K562 (cell line): ENCODE data around the gene DSG3. TPM values are rescaled to one million over a fixed set of nuclear protein-coding genes. Genes with fewer than 3 reads are reported as not detected.
A peak's percentile ranks its signal among the peaks of the same experiment; 100 is the strongest.

Experiments
- ETV6 ChIP-seq, 3 experiments: fragments of 150-350 bp in 1 of 3; sonication (generic) in 1 of 3; formaldehyde crosslinking in 1 of 3; IDR thresholded peaks; 2 replicates each; pipeline versions ENCODE4 v1.6.1 to v1.8.0; 2014 to 2022; ENCODE audit warnings: borderline replicate concordance in 2 of 3, low read depth in 2 of 3, antibody characterized with exemption in 1 of 3, low read length in 1 of 3, mild to moderate bottlenecking in 1 of 3, missing genetic modification reagents in 1 of 3
- GABPB1 ChIP-seq: sonication (generic); formaldehyde crosslinking; IDR thresholded peaks from 2 replicates; pipeline ENCODE4 v1.8.0; 2022; ENCODE audit warnings: mild to moderate bottlenecking, missing genetic modification reagents
- KDM4B ChIP-seq, 2 experiments: fragments of 450-650 bp in 1 of 2; sonication (generic) in 1 of 2; IDR thresholded peaks; 2 replicates each; pipeline ENCODE4 v1.6.1; 2016 to 2017; ENCODE audit warnings: borderline replicate concordance in 2 of 2, antibody characterized with exemption in 1 of 2, low read depth in 1 of 2, mild to moderate bottlenecking in 1 of 2
- L3MBTL2 ChIP-seq: fragments of 450-650 bp; IDR thresholded peaks from 2 replicates; pipeline ENCODE4 v1.6.1; 2016; ENCODE audit warnings: mild to moderate bottlenecking, moderate library complexity
- NONO ChIP-seq, 2 experiments: fragments of 200-400 bp in 1 of 2; fragments of 450-650 bp in 1 of 2; formaldehyde crosslinking in 1 of 2; IDR thresholded peaks; 2 replicates each; pipeline ENCODE4 v1.6.1; 2017; ENCODE audit warnings: low read depth in 2 of 2, mild to moderate bottlenecking in 2 of 2, moderate library complexity in 2 of 2, low read length in 1 of 2
- NRF1 ChIP-seq, 2 experiments: fragments of 450-650 bp; IDR thresholded peaks in 1 of 2; conservative IDR thresholded peaks in 1 of 2; 2 replicates each; pipeline ENCODE4 v1.6.1; 2014; ENCODE audit warnings: mild to moderate bottlenecking in 2 of 2
- RBBP5 ChIP-seq: fragments of 200-600 bp; sonication (generic); IDR thresholded peaks from 2 replicates; pipeline ENCODE4 v1.6.1; 2012; ENCODE audit warnings: borderline replicate concordance, mild to moderate bottlenecking, low read length, control low read depth, inconsistent platforms; ENCODE audit not compliant: insufficient read depth, poor library complexity, severe bottlenecking
- WHSC1 ChIP-seq: IDR thresholded peaks from one replicate; pipeline ENCODE4 v1.6.1; 2012; ENCODE audit warnings: low read length, control low read depth, inconsistent platforms
- ZBTB7A ChIP-seq: IDR thresholded peaks from 2 replicates; pipeline ENCODE4 v1.6.1; 2011; ENCODE audit warnings: low read depth, mild to moderate bottlenecking, low read length, moderate library complexity, borderline replicate concordance; ENCODE audit not compliant: control insufficient read depth
- ZNF143 ChIP-seq: sonication (generic); formaldehyde crosslinking; IDR thresholded peaks from 2 replicates; pipeline ENCODE4 v1.9.0; 2022; ENCODE audit warnings: mild to moderate bottlenecking, missing genetic modification reagents
- ZNF239 ChIP-seq: fragments of 250-450 bp; sonication (Bioruptor Pico); IDR thresholded peaks from 2 replicates; pipeline ENCODE4 v1.4.0; 2020; ENCODE audit warnings: mild to moderate bottlenecking
- ZNF431 ChIP-seq: sonication (generic); formaldehyde crosslinking; IDR thresholded peaks from 2 replicates; pipeline ENCODE4 v1.8.0; 2022; ENCODE audit warnings: mild to moderate bottlenecking, missing genetic modification reagents
- ZNF445 ChIP-seq: fragments of 250-450 bp; sonication (Bioruptor Pico); IDR thresholded peaks from 2 replicates; pipeline ENCODE4 v1.4.0; 2020; ENCODE audit warnings: low read depth, mild to moderate bottlenecking, moderate library complexity
- polyA plus RNA-seq, 8 experiments: library from polyadenylated mRNA; depleted of rRNA in 4 of 8; stranded (reverse) in 5 of 8; unstranded in 3 of 8; fragments of >200 nt; fragmentation: Nextera tagmentation in 2 of 8; fragmentation: Illumina TruSeq in 1 of 8; extraction: Ambion mirVana in 2 of 8; extraction: Trizol in 1 of 8; gene quantifications; 2 replicates each; pipeline versions ENCODE4 v1.2.1 to v1.2.3, GENCODE V29; 2011 to 2014; ENCODE audit warnings: inconsistent platforms in 1 of 8, missing spikeins in 1 of 8
- total RNA-seq, 7 experiments: library from RNA; depleted of rRNA in 6 of 7; stranded (reverse); fragments of >200 nt in 6 of 7; fragmentation: Illumina TruSeq in 2 of 7; extraction: Trizol in 2 of 7; gene quantifications; 2 replicates each; pipeline versions ENCODE4 v1.2.1 to v1.2.3, GENCODE V29; 2011 to 2021; ENCODE audit warnings: low replicate concordance in 1 of 7
- TF ChIP-seq, protein P1 (sequence below): sonication (generic); formaldehyde crosslinking; IDR thresholded peaks from 2 replicates; pipeline ENCODE4 v1.8.0; 2022; ENCODE audit warnings: missing genetic modification reagents, mild to moderate bottlenecking, moderate library complexity, borderline replicate concordance
- TF ChIP-seq, protein P2 (sequence below): fragments of 250-450 bp; sonication (Bioruptor Pico); IDR thresholded peaks from 2 replicates; pipeline ENCODE4 v1.9.0; 2021; ENCODE audit warnings: mild to moderate bottlenecking
- TF ChIP-seq, protein P3 (sequence below), 2 experiments: fragments of 450-650 bp; conservative IDR thresholded peaks; 2 replicates each; pipeline ENCODE4 v1.6.1; 2017; ENCODE audit warnings: mild to moderate bottlenecking in 2 of 2, moderate library complexity in 2 of 2
- TF ChIP-seq, protein P4 (sequence below): fragments of 200-400 bp; formaldehyde crosslinking; IDR thresholded peaks from 2 replicates; pipeline ENCODE4 v1.6.1; 2017; ENCODE audit warnings: mild to moderate bottlenecking, low read depth, low read length, moderate library complexity
- TF ChIP-seq, protein P5 (sequence below): sonication (generic); formaldehyde crosslinking; IDR thresholded peaks from 2 replicates; pipeline ENCODE4 v1.8.1; 2023; ENCODE audit warnings: mild to moderate bottlenecking, missing genetic modification reagents, moderate library complexity

Gene DSG3
- total and polyA plus RNA-seq, 9 of the 15 experiments (the other 6 are each of a cell fraction or from before 2014, with no cell fraction given), result 0.04 to 0.18 (median 0.07) TPM; not detected in 1

DNA sequence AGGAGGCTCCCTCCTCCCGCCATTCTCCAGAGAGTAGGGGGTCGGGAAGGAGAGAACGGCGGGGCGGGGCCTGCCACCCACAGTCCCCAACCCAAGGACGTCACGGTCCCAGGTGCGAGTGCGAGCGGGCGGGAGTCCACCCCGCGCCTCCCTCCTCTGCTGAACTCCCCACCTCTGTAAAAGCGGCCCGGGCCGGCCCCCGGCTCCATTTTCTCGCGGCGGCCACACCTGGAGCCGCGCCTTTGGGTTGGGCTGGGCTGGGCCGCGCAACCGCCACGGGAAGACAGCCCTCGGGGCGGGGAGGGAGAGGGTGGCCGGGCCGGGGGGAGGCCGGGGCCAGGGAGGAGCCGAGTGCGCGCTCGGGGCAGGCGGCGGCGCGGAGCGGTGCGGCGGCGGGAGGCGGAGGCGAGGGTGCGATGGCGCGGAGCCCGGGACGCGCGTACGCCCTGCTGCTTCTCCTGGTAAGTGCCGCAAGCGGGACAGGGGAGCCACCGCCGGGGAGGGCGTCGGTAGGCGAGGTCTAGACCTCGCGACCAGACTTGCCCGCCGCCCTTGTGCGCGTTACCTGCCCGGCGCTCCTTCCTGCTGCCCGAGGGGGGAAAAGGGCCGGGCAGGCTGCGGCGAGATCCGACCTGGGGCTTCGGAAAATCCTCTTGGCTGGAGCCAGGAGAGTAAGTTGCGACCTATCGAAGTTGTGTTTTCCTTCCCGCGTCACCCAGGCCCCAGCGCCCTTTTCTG, 50.5 kb downstream of the DSG3 start, which contains the start of gene DSG2 (continued):
- TF ChIP-seq, protein P1, sequence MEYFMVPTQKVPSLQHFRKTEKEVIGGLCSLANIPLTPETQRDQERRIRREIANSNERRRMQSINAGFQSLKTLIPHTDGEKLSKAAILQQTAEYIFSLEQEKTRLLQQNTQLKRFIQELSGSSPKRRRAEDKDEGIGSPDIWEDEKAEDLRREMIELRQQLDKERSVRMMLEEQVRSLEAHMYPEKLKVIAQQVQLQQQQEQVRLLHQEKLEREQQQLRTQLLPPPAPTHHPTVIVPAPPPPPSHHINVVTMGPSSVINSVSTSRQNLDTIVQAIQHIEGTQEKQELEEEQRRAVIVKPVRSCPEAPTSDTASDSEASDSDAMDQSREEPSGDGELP (CRISPR knock-in tag), result peak; percentile 30; the same call in 1 of the 2 replicates
- TF ChIP-seq ZNF143 (CRISPR knock-in tag) (no peak), ZNF445 (CRISPR knock-in tag) (0 out of 2 replicates have a peak, but pooled peaks have one; percentile 18), GABPB1 (CRISPR knock-in tag) (peak; percentile 43), NONO (IDR thresholded peaks at IDR 0.05; ENCODE audit: low read depth in 2 of 2, low read length in 1 of 2) (peak; percentile 45 to 74; a peak in 3 of 4 replicates), ZNF239 (no peak), KDM4B (IDR thresholded peaks at IDR 0.05; ENCODE audit: borderline replicate concordance in 2 of 2, low read depth in 1 of 2) (0 out of 4 replicates have a peak, but pooled peaks of 1 of the 2 experiments have one; percentile 16), ZNF431 (CRISPR knock-in tag) (no peak), WHSC1 (no peak), L3MBTL2 (peak; percentile 87), NRF1 (conservative IDR thresholded peaks at IDR 0.05 in 1 of 2, IDR thresholded peaks at IDR 0.05 in 1 of 2) (peak in 1 of 2 experiments; percentile 66), RBBP5 (peak; percentile 88), ZBTB7A (peak; percentile 34; the same call in 1 of the 2 replicates), ETV6 (IDR thresholded peaks at IDR 0.05; ENCODE audit: borderline replicate concordance in 1 of 2, low read depth in 2 of 2, low read length in 1 of 2) (no peak), ETV6 (CRISPR knock-in tag; IDR thresholded peaks at IDR 0.05; ENCODE audit: borderline replicate concordance) (no peak)
- TF ChIP-seq, protein P2, sequence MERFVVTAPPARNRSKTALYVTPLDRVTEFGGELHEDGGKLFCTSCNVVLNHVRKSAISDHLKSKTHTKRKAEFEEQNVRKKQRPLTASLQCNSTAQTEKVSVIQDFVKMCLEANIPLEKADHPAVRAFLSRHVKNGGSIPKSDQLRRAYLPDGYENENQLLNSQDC (CRISPR knock-in tag), result no peak
- TF ChIP-seq, protein P3, sequence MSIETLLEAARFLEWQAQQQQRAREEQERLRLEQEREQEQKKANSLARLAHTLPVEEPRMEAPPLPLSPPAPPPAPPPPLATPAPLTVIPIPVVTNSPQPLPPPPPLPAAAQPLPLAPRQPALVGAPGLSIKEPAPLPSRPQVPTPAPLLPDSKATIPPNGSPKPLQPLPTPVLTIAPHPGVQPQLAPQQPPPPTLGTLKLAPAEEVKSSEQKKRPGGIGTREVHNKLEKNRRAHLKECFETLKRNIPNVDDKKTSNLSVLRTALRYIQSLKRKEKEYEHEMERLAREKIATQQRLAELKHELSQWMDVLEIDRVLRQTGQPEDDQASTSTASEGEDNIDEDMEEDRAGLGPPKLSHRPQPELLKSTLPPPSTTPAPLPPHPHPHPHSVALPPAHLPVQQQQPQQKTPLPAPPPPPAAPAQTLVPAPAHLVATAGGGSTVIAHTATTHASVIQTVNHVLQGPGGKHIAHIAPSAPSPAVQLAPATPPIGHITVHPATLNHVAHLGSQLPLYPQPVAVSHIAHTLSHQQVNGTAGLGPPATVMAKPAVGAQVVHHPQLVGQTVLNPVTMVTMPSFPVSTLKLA (conservative IDR thresholded peaks at IDR 0.05), result 0 out of 4 replicates have a peak, but pooled peaks of 1 of the 2 experiments have one; percentile 43
- TF ChIP-seq, protein P4, sequence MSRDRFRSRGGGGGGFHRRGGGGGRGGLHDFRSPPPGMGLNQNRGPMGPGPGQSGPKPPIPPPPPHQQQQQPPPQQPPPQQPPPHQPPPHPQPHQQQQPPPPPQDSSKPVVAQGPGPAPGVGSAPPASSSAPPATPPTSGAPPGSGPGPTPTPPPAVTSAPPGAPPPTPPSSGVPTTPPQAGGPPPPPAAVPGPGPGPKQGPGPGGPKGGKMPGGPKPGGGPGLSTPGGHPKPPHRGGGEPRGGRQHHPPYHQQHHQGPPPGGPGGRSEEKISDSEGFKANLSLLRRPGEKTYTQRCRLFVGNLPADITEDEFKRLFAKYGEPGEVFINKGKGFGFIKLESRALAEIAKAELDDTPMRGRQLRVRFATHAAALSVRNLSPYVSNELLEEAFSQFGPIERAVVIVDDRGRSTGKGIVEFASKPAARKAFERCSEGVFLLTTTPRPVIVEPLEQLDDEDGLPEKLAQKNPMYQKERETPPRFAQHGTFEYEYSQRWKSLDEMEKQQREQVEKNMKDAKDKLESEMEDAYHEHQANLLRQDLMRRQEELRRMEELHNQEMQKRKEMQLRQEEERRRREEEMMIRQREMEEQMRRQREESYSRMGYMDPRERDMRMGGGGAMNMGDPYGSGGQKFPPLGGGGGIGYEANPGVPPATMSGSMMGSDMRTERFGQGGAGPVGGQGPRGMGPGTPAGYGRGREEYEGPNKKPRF, result no peak
- TF ChIP-seq, protein P5, sequence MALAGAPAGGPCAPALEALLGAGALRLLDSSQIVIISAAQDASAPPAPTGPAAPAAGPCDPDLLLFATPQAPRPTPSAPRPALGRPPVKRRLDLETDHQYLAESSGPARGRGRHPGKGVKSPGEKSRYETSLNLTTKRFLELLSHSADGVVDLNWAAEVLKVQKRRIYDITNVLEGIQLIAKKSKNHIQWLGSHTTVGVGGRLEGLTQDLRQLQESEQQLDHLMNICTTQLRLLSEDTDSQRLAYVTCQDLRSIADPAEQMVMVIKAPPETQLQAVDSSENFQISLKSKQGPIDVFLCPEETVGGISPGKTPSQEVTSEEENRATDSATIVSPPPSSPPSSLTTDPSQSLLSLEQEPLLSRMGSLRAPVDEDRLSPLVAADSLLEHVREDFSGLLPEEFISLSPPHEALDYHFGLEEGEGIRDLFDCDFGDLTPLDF (CRISPR knock-in tag), result peak; percentile 31; the same call in 1 of the 2 replicates
